Hematopoietic multipotent progenitor cell treated with erythropoietin and hydrocortisone succinate and interleukin-3 and kit ligand, for 4 days (in vitro differentiated cells): ENCODE data around the gene WDR45B.
"Not testable (repeated sequence)": the region's sequence is repeated elsewhere in the genome, so short reads cannot be mapped to it uniquely, and the experiment has no call there.

Source experiments
- DNase-seq: peaks from one replicate; pipeline ENCODE4 v3.0.0-alpha.2; 2015

WDR45B gene

GRCh38 chr17:82655523-82655922, 7.3 kb upstream of the WDR45B start:
- DNase-seq: no peak

- peak; percentile 55 for DNase-seq
Observed at GRCh38 chr17:82655038-82655479, 6.8 kb upstream of the WDR45B start.

- DNase-seq: not testable (repeated sequence)
Observed at GRCh38 chr17:82654611-82655010, 6.4 kb upstream of the WDR45B start.

GRCh38 chr17:82653651-82654528, 5.6 kb upstream of the WDR45B start:
- DNase-seq: no peak

GRCh38 chr17:82650723-82651122, 2.5 kb upstream of the WDR45B start:
- no peak for DNase-seq

GRCh38 chr17:82649501-82650261, 1.4 kb upstream of the WDR45B start:
- no peak for DNase-seq

GRCh38 chr17:82648742-82649331, 593 bp upstream of the WDR45B start:
- peak; percentile 61 for DNase-seq

- peak; percentile 44 for DNase-seq
Observed at GRCh38 chr17:82647593-82648164, 565 bp downstream of the WDR45B start.

GRCh38 chr17:82645516-82645915, 2.7 kb downstream of the WDR45B start:
- DNase-seq: no peak

GRCh38 chr17:82644148-82644547, 4.1 kb downstream of the WDR45B start:
- no peak for DNase-seq

GRCh38 chr17:82642022-82642421, 6.2 kb downstream of the WDR45B start:
- DNase-seq: no peak

- DNase-seq: peak; percentile 55
Observed at GRCh38 chr17:82640036-82640435, 8.2 kb downstream of the WDR45B start.

GRCh38 chr17:82639628-82640027, 8.6 kb downstream of the WDR45B start:
- no peak for DNase-seq

- no peak for DNase-seq
Observed at GRCh38 chr17:82638183-82638773, 10.0 kb downstream of the WDR45B start.

GRCh38 chr17:82636626-82637598, 11.3 kb downstream of the WDR45B start:
- DNase-seq: no peak

GRCh38 chr17:82633343-82633742, 14.9 kb downstream of the WDR45B start:
- no peak for DNase-seq

GRCh38 chr17:82632451-82632850, 15.8 kb downstream of the WDR45B start:
- DNase-seq: no peak

- DNase-seq: no peak
Observed at GRCh38 chr17:82631544-82631943, 16.7 kb downstream of the WDR45B start.

GRCh38 chr17:82630212-82630611, 18.0 kb downstream of the WDR45B start:
- no peak for DNase-seq

- no peak for DNase-seq
Observed at GRCh38 chr17:82629748-82630147, 18.5 kb downstream of the WDR45B start.

GRCh38 chr17:82627405-82627804, 20.8 kb downstream of the WDR45B start:
- DNase-seq: no peak

GRCh38 chr17:82623707-82624106, 24.5 kb downstream of the WDR45B start:
- DNase-seq: peak; percentile 84
